Inferior parietal cortex (tissue), 1 donor: ENCODE results near the gene RABL6.

Source experiments
- DNase-seq: peaks from one replicate; pipeline ENCODE4 v3.0.0-alpha.2; 2016; ENCODE audit errors: extremely low spot score

The RABL6 gene

DNA sequence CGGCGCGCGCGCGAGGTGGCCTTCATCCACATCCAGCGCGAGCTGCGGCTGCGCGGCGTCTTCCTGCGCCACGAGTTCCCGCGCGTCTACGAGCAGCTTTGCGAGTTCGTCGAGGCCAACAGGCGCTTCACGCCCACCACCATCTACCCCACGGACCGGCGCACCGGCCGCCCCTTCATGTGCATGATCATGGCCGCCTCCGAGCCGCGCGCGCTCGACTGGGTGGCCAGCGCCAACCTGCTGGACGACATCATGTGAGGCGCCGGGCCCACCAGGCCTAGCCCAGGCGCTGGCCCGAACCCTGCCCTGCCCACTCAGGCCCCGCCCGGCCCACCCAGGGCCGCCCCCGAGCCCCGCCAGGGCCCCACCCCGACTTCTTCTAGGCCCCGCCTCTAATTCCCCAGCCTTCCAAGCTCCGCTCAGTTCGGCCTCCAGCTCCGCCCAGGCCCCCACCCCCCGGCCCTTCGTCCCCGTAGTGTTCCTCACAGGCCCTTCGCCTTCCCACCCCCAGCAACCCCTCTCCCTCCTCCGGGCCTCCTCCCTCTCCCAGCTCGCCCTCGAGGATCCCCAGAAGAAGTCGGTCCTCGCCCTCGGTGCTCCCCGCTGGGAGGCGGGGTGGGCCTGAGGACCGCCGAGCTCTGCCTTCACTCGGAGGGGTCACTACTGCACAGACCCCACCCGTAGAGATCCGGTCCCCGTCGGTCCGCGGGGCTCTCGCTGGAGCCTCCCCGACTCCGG, 39.5 kb downstream of the RABL6 start:
- DNase-seq = no peak

DNA sequence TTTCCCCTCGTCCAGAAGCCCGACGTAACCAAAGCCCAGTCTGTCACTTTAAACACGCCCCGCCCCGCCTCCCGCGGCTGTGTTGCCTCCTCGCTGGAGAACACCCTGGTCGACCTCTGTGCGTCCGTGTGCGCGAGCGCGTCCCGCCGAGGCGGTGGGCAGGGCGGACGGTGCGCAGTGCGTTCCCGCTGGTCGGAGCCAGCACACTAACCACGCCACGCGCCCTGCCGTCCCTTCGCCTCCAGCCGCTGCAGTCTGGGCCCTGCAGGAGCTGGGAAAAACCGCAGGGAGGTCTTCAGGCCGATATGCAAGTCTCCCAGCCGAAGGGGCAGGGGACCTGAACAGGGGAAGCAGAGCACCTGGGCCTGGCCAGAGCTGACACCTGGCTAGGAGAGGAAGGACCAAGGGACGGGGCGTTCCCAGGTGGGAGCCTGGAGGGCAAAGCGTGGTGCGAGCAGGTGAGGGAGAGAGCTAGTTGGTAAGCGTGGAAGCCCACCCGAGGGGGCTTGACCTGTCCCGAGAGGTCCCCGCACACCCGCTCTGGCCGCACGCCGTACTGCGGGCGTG, 40.2 kb downstream of the RABL6 start:
- no peak for DNase-seq

DNA sequence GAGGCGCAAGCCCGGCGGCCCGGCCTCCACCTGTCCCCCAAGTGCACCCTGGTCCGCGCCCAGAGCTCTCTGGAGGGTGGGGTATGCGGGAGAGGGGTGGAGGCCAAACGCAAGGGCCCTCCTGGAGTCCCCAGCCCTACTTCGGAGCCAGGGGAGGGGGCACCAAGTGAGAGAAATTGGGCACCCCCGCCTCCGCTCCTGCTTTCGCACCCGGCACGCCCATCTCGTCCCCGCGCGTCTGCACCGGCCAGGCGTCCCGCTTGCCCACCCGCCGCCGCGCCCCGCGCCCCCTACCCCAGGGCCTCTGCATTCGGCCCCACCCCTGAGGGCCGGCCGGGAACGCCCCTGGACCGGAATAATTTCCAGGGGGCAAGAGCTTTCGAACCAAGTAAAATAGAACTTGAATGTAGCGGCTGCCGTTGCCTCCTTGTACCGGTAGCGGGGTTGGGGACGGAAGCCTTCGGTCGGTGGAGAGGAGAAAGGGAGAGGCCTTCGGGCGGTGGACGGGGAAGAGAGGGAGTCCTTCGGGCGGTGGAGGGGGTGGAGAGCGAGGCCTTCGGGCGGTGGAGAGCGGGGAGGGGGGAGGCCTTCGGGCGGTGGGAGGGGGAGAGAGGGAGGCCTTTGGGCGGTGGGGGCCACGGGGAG, 40.8 kb downstream of the RABL6 start:
- no peak for DNase-seq

DNA sequence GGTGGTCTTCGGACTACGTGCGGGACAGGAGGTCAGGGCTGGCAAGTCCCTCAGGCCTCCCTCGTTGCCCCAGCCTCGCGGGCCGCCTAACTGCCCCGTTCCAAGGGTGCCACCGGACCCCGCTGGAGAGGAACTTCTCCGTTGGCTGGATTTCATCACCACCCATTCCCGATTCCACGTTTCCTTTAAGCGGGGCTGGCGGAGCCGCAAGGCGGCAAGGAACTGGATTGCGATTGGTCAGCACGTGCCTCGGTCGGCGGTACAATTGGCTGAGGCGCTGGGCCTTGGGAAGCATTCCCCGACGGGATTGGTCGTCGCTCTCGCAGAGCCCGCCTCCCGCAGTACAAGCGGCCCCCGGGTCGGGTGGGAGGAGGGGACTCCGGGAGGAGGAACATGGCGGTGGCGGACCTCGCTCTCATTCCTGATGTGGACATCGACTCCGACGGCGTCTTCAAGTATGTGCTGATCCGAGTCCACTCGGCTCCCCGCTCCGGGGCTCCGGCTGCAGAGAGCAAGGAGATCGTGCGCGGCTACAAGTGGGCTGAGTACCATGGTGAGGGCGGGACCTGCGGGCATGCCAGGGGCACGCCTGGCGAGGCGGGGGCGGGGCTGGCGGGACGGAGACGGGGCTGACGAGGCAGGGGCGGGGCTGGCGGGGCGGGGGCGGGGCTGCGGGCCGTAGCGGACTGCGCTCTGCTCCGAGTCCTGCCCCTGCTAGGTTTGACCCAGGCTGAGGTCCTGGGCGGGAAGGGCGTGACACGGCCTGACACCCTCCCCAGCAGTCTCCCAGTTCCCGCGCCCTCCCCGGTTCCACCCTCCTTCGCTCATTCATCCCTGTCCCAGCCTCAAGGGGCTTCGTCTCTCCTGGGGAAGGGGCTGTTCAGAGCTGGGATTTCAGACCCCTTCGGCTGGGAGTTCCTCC, 41.6 kb downstream of the RABL6 start, which contains the start of gene PHPT1:
Gene PHPT1, plus strand, starts transcription at position 372 of the 922 bp plus-strand sequence. Its CDS starts 22 bp downstream, at position 394.
- peak; percentile 99 for DNase-seq

DNA sequence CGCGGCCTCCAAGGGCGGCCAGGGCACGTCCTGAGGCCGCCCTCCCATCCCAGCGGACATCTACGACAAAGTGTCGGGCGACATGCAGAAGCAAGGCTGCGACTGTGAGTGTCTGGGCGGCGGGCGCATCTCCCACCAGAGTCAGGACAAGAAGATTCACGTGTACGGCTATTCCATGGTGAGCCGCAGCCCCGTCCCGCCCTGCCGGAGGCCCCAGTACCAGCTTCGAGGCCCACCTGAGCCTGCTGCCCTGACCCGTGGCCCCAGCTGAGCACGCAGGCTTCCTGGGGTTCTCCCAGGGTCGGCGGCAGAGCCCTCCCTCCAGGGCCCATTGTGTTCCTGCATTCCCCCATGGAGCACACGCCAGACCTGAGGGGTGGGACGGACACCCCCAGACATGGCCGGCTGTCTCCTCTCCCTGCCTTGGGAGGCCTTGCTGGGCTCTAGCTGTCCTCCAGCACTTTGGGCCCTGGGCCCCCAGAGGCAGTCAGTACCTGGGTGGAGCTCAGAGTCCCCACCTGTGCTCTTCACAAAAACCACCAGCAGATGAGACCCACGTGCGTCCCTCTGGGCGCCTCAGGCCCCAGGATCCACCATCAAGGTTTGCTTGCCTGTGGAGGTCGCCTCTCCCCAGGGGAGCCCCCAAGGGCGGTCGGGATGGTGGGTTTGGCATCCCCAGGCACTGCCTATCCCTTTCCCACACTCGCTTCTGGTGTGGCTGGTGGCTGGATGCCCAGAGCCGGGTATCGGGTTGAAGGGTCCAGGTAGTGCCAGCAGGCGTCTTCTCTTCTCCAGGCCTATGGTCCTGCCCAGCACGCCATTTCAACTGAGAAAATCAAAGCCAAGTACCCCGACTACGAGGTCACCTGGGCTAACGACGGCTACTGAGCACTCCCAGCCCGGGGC, 42.5 kb downstream of the RABL6 start:
- no peak for DNase-seq

DNA sequence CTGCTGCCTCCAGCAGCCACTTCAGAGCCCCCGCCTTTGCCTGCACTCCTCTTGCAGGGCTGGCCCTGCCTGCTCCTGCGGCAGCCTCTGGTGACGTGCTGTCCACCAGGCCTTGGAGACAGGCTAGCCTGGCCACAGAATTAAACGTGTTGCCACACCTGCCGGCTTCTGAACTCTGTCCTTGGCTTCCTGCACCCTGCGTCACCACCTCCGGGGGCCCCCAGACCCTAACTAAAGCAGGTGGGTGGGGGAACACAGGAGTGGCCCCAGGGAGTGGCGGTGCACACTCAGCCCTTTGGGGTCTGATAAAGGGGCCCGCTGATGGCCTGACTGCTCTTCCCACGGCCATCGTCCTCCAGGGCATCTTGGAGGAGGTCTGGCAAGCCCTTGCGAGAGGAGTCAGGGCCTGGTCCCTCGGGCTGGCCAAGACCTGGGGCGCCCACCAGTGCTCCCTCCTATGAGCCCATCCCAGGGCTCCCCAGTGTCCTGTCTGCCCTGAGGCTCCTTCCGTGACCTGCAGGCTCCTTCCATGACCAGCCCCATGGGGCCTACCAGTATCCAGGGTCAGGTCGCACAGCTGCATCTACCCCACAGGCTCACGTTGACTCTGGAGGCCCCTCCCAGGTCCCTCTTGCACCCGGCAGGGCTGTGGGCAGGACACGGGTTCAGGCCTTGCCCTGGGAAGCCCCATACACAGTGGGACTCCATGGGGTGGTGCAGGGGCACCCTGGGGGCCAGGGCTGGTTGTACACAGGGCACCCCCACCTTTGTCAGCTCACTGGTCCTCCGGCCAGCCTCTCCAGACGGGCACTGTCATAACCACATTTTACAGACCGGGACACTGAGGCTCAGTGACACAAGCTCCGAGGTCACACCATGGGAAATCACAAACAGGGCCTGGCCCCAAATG, 43.4 kb downstream of the RABL6 start:
- no peak for DNase-seq

DNA sequence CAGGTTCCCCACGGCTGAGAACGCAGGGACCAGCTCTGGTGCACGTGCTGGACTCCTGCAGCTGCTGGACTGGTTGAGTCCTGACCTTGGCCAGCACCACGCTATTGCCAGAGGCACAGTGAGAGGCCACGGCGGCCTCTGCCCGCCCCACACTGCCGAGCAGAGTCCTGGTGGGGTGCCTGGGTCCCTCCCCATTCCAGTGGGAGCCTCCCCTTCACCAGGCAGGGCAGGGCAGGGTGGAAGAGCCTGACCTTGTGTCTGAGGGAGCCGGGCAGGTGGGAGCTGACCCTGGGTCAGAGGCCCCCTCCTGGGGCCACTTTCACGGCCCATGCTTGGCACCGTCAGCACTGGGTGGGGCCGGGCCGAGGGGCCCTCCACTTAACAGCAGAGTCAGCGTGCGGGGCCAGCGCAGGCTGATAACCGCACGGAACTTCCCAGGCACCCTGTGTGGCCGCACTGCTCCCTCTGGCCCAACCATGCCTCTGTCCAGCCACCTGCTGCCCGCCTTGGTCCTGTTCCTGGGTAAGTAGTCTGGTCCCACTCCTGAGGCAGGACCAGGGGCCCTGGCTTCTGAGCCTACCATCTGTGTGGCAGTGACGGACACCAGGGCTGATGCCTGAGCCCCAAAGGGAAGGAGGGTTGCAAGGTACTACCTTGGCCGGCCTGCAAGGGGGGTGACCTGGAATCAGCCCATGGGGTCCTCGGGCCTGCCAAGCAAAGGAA, 44.4 kb downstream of the RABL6 start, which contains the start of gene MAMDC4:
Gene MAMDC4, plus strand, starts transcription at position 406 of the 723 bp plus-strand sequence. Its CDS starts 71 bp downstream, at position 477.
- DNase-seq = no peak

DNA sequence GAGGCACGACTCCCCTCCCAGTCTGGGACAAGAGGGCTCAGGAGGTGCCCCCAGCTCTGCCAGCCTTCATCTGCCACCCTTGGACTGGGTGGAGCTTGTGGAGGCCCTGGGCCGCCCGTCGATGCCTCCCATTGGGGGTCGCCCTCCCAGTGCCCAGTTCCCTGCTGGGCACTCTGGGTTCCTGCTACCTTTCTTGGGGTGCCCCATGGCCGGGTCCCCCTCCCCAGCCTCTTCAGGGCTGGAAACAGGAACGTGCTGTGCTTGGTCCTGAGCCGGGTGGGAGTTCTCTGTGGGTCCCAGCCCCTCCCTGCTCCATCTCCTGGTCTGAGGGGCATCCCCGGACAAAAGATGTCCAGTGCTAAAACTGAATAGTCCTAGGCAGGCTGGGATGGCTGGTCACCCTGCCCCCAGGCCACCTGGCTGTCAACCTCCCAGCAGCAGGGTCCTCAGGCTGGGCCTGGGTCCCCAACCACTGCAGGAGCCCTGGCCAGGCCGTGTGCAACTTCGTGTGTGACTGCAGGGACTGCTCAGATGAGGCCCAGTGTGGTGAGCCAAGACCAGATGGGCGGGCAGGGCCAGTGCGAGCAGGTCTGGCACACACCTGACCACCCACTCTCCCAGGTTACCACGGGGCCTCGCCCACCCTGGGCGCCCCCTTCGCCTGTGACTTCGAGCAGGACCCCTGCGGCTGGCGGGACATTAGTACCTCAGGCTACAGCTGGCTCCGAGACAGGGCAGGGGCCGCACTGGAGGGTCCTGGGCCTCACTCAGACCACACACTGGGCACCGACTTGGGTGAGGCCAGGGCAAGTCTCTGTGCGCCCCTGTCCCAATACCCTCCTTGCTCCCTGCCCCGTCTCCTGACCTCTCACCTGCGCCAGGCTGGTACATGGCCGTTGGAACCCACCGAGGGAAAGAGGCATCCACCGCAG, 45.2 kb downstream of the RABL6 start:
- DNase-seq = no peak

DNA sequence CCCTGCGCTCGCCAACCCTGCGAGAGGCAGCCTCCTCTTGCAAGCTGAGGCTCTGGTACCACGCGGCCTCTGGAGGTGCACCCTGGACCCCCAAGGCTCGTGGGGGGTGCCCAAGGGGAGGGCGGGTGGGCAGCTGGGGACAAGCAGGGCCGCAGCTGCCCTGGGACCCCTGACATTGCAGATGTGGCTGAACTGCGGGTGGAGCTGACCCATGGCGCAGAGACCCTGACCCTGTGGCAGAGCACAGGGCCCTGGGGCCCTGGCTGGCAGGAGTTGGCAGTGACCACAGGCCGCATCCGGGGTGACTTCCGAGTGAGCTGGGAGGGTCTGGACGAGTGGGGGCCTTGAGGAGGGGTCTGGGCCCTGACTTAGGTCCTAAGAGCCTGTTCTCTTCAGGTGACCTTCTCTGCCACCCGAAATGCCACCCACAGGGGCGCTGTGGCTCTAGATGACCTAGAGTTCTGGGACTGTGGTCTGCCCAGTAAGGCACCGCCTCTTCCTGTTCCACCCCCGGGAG, 45.9 kb downstream of the RABL6 start:
- no peak for DNase-seq

DNA sequence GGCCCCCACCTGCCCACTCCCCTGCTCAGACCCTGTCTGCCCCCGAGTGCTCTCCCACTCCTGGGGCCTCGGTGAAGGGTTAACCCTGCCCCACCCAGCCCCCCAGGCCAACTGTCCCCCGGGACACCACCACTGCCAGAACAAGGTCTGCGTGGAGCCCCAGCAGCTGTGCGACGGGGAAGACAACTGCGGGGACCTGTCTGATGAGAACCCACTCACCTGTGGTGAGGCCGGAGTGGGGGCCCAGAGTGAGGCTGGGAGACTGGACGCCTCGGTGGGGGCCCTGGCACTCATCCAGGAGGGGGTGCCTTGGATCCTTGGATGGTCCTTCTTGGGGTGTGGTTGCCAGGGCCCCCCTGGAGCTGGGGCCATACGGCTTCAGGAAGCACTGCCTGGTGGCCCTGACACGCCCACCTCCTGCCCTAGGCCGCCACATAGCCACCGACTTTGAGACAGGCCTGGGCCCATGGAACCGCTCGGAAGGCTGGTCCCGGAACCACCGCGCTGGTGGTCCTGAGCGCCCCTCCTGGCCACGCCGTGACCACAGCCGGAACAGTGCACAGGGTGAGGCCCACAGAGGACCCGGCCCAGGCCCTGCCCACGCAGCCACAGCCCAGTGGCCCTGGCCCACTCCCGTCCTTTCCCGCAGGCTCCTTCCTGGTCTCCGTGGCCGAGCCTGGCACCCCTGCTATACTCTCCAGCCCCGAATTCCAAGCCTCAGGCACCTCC, 46.5 kb downstream of the RABL6 start:
- DNase-seq = no peak

DNA sequence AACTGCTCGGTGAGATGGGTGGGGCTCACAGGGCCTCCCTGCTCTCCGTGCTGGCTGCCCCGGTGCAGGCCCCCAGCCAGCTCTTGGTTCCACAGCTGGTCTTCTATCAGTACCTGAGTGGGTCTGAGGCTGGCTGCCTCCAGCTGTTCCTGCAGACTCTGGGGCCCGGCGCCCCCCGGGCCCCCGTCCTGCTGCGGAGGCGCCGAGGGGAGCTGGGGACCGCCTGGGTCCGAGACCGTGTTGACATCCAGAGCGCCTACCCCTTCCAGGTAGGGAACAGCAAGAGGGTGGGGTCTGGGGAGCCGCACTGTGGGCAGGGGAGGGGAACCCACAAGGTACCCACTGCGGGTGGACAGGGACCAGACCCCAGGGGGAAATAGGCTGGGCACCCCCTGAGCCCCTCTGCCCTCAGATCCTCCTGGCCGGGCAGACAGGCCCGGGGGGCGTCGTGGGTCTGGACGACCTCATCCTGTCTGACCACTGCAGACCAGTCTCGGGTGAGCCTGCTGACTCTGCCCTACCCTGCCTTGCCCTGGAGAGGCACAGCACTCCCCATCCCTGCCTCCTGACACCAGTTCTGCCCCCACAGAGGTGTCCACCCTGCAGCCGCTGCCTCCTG, 47.2 kb downstream of the RABL6 start:
- DNase-seq = no peak

DNA sequence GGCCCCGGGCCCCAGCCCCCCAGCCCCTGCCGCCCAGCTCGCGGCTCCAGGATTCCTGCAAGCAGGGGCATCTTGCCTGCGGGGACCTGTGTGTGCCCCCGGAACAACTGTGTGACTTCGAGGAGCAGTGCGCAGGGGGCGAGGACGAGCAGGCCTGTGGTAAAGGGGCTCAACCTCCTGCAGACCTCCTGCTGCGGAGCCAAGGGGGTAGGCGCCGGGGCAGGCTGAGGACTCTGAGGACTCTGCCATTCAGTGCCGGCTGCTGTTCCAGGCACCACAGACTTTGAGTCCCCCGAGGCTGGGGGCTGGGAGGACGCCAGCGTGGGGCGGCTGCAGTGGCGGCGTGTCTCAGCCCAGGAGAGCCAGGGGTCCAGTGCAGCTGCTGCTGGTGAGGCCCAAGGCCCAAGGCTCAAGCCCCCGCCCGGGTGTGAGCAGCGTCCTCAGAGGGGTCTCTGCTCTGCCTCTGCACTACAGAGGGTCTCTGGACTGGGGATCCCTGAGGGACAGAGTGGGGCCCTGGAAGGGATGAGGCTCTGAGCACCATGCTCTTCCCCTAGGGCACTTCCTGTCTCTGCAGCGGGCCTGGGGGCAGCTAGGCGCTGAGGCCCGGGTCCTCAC, 47.8 kb downstream of the RABL6 start:
- no peak for DNase-seq

DNA sequence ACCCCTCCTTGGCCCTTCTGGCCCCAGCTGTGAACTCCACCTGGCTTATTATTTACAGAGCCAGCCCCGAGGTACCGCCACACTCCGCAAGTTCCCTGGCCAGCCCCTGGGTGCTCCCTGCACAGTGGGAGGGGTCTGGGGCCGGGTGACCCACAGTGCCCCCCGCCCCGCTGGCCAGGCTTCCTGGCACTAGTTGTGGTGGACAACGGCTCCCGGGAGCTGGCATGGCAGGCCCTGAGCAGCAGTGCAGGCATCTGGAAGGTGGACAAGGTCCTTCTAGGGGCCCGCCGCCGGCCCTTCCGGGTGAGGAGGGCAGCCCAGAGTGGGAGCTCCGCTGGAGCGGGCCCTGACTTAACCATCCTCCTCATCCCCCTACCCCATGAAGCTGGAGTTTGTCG, 48.3 kb downstream of the RABL6 start:
- no peak for DNase-seq

DNA sequence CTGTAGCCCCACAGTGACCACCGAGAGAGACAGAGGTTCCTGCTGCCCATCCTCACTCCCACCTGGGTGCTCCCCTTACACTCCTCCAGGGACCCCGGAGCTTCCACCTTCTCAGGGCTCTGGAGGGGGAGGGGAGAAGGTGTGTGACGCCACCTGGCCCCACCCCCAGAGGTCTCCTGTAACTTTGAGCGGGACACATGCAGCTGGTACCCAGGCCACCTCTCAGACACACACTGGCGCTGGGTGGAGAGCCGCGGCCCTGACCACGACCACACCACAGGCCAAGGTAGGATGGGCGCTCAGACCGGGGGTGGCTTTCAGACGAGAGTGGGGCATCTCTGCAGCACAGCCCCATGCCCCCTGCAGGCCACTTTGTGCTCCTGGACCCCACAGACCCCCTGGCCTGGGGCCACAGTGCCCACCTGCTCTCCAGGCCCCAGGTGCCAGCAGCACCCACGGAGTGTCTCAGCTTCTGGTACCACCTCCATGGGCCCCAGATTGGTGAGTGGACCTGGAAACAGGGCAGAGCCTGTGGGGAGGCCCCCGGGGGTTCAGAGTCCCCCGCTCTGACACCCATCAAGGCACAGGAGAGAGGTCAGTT, 48.9 kb downstream of the RABL6 start:
- DNase-seq = no peak

DNA sequence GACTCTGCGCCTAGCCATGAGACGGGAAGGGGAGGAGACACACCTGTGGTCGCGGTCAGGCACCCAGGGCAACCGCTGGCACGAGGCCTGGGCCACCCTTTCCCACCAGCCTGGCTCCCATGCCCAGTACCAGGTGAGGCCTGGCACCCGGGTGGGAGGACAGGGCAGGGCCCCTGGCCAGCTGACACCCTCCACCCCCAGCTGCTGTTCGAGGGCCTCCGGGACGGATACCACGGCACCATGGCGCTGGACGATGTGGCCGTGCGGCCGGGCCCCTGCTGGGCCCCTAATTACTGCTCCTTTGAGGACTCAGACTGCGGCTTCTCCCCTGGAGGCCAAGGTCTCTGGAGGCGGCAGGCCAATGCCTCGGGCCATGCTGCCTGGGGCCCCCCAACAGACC, 49.4 kb downstream of the RABL6 start:
- DNase-seq = no peak
